Mucosa of rectum (tissue), 2 donors: ENCODE results near the gene CEACAM4.

Experiments
- H3K27ac ChIP-seq, 2 donors: one replicate each; pipeline ENCODE4 v1.7.0; 2013; ENCODE audit warnings: inconsistent platforms in 2 of 2, low read depth in 2 of 2, low read length in 2 of 2
- H3K27me3 ChIP-seq, 2 donors: one replicate each; pipeline ENCODE4 v1.7.0; 2013; ENCODE audit warnings: low read length in 2 of 2; ENCODE audit not compliant: control insufficient read depth in 2 of 2, insufficient read depth in 2 of 2
- H3K36me3 ChIP-seq, 2 donors: one replicate each; pipeline ENCODE4 v1.7.0; 2013; ENCODE audit warnings: low read length in 2 of 2; ENCODE audit not compliant: control insufficient read depth in 2 of 2, insufficient read depth in 2 of 2
- H3K4me1 ChIP-seq, 2 donors: one replicate each; pipeline ENCODE4 v1.7.0; 2013; ENCODE audit warnings: low read length in 2 of 2, mild to moderate bottlenecking in 1 of 2; ENCODE audit not compliant: control insufficient read depth in 2 of 2, insufficient read depth in 2 of 2
- H3K4me3 ChIP-seq, 2 donors: one replicate each; pipeline ENCODE4 v1.7.0; 2013; ENCODE audit warnings: low read length in 2 of 2
- H3K9ac ChIP-seq, 2 donors: one replicate each; pipeline ENCODE4 v1.7.0; 2013; ENCODE audit warnings: low read length in 2 of 2, low read depth in 1 of 2, mild to moderate bottlenecking in 1 of 2
- H3K9me3 ChIP-seq, 2 donors: one replicate each; pipeline ENCODE4 v1.7.0; 2013; ENCODE audit warnings: low read length in 2 of 2; ENCODE audit not compliant: control insufficient read depth in 2 of 2
- donor health status: healthy.
- donor health status: Normal muscosa, but diverticular disease.

CEACAM4 gene

GRCh38 chr19:41570639-41571112, 56.2 kb downstream of the CEACAM4 start:
- H3K36me3 ChIP-seq: no peaks in the 10 kb centered on the region
- H3K9ac ChIP-seq: no peak overlapping the region
- no peaks in the 10 kb centered on the region for H3K9me3 ChIP-seq
- H3K27me3 ChIP-seq: peaks cover 10 to 13% of the 10 kb centered on the region in 2 donors
- H3K4me1 ChIP-seq: no peaks in the 10 kb centered on the region
- H3K27ac ChIP-seq: no peak overlapping the region
- H3K4me3 ChIP-seq: no peak overlapping the region

- Histone ChIP-seq H3K27ac (no peak overlapping the region), H3K4me1 (no peaks in the 10 kb centered on the region), H3K36me3 (no peaks in the 10 kb centered on the region), H3K4me3 (no peak overlapping the region), H3K27me3 (peaks cover 10 to 16% of the 10 kb centered on the region in 2 donors), H3K9ac (no peak overlapping the region), H3K9me3 (no peaks in the 10 kb centered on the region)
These were observed 56.7 kb downstream of the CEACAM4 start for GRCh38 chr19:41570179-41570578.

- Histone ChIP-seq H3K4me1 (no peaks in the 10 kb centered on the region), H3K9ac (no peak overlapping the region), H3K27ac (no peak overlapping the region), H3K36me3 (no peaks in the 10 kb centered on the region), H3K9me3 (no peaks in the 10 kb centered on the region), H3K4me3 (no peak overlapping the region), H3K27me3 (peaks cover 14 to 20% of the 10 kb centered on the region in 2 donors)
These were observed 57.3 kb downstream of the CEACAM4 start for GRCh38 chr19:41569481-41570150.
